CD4-positive, alpha-beta T cell treated with Interleukin-12 subunit alpha and Interleukin-12 subunit beta, for 1 hour (primary cell): ENCODE results near the gene PTCD2.

Experiments used
- DNase-seq: peaks from one replicate; pipeline ENCODE4 v3.0.0-alpha.2; 2020

The PTCD2 gene, protein sequence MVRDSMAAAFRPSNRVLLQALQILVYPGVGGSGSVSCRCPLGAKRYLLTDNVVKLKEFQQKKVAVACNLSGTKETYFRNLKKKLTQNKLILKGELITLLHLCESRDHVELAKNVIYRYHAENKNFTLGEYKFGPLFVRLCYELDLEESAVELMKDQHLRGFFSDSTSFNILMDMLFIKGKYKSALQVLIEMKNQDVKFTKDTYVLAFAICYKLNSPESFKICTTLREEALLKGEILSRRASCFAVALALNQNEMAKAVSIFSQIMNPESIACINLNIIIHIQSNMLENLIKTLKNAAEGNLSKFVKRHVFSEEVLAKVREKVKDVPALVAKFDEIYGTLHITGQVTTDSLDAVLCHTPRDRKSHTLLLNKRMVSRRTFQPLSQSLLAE

DNA sequence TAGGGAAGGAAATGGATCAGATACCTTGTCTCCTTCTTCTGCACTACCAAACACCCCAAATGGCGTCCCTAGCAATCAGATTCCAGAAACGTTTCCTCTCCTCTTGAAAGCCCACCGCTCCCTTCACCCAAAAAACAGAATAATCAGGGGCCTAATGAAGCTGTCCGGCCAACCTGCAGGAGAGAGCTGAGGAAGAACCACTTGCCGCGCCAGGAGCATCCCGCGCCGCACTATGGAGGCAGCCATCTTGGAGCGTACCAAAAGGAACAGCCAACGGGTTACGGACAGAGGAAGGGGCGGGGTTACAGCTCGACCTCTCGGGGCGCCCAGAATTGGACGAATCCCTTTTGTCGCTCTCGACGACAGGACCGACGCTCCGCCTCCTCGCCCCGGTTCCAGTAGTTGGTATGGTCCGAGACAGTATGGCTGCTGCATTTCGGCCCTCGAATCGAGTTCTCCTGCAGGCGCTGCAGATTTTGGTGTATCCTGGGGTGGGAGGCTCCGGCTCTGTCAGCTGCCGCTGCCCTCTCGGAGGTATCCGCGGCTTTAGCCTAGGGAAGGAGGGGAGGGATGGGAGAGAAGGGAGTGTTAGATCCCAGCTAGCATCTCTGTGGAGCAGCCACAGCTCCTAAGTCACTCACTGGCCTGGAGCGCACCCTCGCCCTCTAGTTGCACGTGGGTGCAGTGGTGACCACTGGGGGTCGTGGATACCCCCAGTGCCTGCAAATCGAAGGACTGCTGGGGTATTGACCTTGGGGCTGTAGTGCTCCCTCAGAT, at the start of gene PTCD2, which contains the start of gene MRPS27:
Gene PTCD2, plus strand, starts transcription at position 398 of the 777 bp plus-strand sequence. Its CDS starts 10 bp downstream, at position 408.
Gene MRPS27, minus strand, starts transcription at position 265 of the 777 bp plus-strand sequence. Its CDS starts 19 bp downstream, at position 246.
- DNase-seq: peak; percentile 96

DNA sequence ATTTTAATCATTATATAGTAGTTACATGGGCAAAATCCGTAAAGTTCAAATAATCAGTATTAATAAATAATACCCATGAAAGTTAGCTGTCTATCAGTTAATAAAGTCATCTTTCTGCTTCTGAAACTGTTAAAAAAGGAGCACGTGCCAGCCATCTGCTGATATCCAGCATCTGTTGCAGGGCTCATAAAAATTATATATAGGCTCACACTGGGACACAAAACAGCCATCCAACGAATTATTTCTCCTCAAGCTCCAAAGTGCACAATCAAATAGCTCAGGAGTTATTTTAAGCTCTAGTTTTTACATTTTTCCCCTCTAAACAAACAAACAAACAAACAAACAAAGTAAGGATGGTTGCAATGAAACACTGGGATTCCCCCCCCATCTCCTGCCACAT, 48.5 kb upstream of the PTCD2 start:
- DNase-seq: no peak

DNA sequence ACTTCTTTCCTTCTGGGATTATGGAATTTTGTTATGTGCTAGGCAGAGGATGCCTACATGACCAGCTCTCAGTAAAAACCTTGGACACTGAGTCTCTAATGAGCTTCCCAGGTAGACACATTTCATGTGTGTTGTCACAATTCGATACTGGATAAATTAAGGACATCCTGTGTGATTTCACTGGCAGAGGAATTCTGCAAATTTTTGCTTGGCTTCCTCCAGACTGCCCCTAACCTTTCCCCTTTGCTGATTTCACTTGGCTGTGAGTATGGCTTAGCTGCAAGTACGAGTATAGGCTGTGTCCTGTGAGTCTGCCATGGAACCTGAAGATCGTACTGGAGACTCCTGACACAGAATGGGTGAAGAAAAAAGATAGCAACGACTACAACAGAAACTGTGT, 47.8 kb upstream of the PTCD2 start:
- DNase-seq: no peak

DNA sequence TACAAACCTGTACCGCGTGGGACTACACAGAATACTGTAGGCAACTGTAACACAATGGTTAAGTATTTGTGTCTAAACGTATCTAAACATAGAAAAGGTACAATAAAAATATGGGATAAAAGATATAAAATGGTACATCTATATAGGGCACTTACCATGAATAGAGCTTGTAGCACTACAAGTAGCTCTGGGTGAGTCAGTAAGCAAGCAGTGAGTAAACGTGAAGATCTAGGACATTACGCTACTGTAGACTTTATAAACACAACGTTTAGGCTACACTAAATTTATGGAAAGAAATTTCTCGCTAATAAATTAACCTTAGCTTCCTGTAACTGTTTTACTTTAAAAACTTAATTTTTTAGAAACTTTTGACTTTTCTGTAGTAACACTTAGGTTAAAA, 46.6 kb upstream of the PTCD2 start:
- no peak for DNase-seq

DNA sequence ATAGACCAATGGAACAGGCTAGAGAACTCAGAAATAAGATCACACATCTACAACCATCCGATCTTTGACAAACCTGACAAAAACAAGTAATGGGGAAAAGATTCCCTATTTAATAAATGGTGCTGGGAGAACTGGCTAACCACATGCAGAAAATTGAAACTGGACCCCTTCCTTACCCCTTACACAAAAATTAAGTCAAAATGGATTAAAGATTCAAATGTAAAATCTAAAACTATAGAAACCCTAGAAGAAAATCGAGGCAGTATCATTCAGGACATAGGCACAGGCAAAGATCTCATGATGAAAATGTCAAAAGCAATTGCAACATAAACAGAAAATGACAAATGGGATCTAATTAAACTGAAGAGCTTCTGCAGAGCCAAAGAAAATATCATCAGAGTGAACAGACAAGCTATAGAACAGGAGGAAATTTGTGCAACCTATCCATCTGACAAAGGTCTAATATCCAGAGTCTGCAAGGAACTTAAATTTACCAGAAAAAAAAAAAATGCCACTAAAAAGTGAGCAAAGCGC, 43.9 kb upstream of the PTCD2 start:
- DNase-seq: no peak

DNA sequence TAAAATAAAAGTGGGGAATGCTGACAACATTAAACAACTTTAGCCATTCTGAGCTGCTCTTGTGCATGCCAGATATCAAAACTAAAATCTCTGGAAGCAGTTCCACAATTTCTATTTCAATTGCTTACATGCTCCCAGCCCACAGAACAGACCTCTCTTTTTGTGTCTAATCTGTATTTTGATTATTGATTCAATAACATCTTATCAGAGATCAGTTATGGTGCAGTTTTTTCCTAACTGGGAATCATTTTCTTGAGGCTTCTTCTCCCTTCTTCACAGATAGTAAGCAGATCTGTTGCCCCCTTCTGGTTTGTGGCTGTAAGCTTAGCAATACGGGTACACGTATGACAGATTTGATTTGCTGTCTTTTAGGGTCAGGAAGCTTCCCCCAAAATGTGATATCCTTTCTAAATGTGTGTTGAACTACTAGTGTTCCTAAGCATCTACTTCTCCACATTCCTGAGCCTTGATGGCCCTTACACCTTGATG, 39.5 kb upstream of the PTCD2 start:
- DNase-seq: peak; percentile 7

DNA sequence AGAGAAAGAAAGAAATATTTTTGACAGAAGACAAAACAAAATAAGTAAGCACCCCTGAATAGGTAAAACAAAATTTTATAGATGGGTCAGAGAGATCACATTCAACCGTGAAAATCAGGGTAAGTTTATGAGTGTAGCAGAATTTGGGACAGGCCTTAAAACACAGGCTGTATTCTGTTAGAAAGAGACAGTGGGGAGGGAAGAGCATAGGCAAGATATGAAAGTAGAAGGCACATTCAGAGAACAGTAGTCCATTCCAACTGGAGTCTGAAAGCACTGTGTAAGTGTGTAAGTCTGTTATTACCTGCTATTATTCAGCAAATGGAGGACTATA, 38.8 kb upstream of the PTCD2 start:
- no peak for DNase-seq

DNA sequence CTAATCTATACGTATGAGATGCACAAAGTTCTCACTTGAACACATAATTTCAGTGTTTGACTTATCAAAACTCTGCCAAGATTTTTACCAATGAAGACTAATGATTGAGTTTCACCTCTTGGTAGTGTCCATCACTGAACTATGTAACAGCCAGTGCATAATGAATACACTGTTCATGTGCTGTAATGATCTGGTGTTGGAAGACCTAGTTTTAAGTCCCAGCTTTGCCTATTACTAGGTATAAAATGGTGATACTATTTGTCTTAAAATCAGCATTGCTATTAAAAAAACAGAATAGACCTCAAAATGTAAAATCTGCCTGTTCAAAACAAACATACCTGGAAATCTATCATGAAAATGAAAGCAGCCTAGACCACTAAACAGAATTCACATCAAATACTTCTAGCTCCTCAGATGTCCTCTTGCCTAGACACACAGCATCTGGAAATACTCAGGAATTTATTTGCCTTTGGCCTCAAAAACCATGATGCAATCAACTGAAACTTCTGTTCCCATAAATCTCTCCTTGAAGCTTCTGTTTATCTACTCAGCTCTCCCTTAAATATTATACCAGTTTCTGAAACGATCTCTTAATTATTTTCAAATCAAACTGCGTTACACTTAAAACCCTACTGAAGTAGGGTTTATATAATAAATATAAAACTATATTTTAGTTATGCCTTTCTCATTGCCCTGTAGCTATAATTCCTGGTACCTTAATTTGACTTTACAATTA, 38.2 kb upstream of the PTCD2 start:
- no peak for DNase-seq

DNA sequence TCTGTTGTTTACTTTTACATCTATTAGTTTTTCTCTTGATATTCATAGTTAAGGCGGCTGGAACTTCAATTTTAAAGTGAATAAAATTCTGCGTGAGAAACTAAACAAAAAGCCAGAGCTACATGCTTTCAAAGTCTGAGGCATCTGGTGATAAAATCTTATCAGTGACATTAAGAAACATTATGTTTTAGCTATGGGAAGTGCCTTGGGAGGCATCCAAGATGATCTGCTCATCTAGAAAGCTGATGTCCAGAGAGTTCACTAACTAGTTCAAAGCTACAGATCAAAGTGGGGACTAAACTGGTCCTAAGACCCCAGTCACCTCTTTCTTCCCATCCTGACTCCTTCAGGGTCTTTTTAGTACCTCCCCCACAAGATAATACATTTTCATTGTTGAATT, 37.3 kb upstream of the PTCD2 start:
- no peak for DNase-seq

DNA sequence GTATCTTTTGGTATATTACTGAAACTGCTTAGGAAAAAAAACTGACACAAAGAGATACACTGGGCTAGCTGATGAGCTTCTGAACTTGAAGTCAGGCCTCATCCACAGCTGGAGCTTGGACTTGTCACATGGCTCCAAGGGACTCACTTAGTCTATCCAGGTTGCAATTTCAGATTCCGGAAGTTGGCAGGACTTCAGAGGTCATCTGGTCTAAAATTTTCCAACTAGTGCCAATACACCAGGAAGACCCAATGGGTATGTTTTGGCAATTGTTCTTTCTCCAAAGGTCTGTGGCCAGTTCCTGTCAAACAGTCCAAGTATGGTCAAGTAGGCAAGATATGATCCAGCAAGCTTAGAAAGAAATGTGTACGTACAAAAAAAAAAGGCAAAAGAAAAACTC, 36.8 kb upstream of the PTCD2 start:
- DNase-seq: no peak

DNA sequence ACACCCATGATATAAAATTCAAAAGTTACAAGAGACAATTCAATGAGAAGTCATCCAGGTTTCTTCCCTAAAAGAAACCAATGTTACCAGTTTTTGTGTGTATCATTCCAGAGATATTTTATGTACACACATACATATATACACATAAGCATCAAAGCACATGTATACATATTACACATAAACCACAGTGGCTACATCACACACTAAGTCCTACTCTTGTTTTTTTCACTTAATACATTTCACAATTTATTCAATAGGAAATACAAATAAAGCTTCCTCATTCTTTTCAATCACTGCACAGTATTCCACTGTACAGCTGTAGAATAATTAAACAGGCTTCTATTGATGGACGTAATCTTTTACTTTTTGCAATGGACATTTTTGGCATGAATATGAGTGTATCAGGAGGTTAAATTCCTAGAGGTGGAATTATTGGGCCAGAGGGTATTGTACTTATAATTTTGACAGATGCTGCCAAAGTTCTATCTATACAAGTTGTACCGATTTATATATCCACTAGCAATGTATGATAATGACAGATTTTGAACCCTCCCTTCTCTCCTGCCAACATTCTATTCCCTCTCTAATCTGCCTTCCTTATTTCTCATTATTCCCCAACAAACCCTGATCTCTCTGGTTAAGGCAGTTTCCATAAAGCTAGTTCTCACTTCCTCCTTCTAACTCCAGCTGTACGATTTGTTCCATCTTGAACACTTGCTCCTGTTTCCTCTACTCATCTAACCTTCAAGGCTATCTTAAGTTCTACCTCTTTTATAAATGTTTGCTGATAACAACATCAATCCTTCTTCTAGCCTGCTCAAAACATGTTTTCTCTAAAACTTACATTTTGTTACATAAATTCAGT, 35.4 kb upstream of the PTCD2 start:
- DNase-seq: no peak

DNA sequence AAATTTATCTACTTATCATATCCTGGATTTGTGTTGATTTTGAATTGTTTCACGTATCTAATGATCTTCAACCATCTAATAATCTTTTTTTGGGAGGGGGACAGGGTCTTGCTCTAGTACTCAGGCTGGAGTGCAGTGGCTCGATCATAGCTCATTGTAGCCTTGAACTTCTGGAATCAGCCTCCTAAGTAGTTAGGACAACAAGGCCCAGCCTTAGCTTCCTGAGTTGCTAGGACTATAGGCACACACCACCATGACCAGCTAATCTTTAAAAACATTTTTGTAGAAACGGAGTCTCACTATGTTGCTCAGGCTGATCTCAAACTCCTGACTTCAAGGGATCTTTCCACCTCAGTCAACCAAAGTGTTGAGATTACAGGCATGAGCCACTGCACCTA, 34.8 kb upstream of the PTCD2 start:
- no peak for DNase-seq

DNA sequence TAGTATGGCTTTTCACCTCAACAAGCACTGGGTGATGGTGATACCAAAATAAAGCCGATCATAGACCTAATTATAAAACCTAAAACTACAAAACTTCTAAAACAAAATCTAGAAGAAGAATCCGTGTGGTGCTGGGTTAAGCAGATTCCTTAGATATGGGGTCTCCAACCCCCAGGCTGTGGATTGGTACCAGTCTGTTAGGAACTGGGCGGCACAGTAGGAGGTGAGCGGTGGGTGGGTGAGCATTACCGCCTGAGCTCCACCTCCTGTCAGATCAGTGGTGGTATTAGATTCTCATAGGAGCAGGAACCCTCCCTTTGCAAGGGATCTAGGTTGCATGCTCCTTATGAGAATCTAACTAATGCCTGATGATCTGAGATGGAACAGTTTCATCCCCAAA, 33.4 kb upstream of the PTCD2 start:
- no peak for DNase-seq

DNA sequence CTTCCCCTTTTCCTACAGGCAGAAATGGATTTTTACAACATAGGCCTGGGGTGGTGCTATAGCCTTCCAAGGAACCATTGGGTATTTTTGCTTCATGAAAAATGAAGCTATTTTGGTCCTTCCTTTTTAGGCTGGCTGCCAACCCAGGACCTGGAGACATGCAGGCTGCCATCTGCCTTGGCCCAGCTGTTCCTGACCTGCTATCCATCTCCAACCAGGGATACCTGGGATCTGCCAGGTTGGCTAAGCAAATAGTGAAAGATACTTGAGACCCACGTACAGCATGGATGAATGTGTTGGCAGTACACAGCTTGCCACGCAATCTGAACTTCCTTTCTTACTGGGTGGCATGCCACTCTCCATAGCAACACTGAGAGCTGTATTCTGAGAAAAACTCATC, 31.2 kb upstream of the PTCD2 start:
- no peak for DNase-seq

DNA sequence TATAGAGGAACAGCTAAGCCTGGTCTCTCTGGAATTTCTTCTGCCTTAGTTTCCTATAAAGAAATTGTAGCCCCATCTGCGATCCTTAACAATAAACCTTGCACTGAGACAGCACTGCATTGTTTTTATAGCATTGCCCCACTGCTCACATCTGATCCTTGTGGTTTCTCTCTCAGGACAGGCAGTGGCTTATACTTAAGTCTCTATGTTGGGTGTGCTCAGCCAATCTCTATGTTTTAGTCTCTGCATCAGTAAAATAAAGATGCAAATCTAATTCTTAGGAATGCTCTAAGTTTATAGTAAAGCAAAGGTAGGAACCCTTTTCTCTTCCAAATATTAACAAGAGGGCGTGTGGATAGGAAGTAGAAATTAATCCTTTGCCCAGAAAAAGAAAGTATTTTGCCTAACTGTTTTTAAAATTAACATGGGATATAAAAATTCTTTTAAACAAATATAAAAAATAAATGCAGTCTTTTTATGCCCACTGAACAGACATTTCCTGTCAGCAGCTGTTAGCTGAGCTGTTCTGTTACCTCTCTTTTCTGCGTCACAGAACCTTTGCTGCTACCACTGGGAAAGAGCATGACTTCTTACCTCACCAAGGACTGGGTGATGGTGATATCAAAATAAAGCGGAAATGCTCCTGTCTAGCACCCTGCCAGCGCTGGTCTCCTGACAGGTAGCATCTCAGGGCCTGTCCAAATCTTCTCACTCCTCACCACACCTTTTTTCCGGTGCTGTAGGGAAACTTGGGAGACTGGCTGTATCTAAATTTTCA, 29.6 kb upstream of the PTCD2 start:
- no peak for DNase-seq

DNA sequence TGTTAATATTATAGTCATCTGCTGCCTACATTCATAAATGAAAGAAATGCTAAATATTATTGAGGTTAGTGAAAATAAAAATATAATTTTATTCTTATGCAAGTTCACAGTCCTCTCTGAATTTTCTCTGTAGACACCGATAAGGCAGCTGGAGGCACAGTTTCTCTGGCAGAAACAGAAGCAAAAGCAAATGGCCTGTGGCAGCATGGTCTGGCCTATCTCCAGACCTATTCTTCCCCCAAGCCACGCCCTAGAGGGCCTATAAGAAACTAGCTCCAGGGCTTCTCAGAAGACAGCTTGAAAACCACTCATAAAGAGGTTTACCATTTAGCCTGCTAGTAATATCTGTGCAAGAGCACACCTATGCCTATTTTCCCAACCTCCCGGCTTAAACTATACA, 28.6 kb upstream of the PTCD2 start:
- no peak for DNase-seq

DNA sequence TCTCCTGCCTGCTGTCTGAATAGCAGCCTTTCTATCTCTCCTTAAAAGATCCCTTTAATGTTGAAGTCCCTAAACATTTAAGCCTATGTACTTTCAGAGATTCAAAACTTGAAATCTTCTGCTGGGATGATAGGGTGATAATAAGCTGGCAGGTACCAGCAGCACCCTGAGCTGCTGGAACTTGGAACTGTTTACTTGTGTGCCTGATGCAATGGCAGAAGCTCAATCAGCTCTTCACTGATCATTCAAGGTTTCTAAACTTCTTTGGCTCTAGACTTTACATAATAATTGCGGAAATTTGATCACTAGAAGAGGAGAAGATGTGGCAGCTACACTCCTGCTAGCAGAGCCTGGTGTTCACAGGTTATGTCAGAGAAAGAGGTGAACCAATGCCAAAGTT, 27.8 kb upstream of the PTCD2 start:
- DNase-seq: no peak

DNA sequence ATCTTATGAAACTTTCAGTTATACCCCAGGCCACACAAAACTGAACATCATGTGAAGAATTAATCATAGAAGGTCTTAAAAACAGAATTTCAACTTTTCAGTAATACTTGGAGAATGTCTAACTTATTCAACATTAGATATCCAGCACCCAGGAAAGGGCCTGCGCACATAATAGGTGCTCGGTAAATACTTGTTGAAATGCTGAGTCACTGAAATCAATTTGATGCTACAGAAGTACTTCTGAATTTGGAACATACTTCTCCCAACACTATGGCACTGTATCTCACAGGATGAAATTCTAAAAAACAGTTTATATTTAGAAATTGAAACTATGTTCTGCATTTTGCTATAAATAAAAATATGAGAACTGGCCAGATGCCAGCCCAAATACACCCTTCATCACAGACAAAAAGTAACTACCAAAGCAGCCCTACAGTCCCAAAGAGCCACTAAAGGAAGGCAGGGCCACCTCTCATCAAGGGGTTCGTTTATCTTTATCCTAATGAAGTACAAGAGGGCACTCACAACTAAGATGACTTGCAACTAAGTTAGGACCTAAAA, 26.6 kb upstream of the PTCD2 start:
- DNase-seq: no peak

DNA sequence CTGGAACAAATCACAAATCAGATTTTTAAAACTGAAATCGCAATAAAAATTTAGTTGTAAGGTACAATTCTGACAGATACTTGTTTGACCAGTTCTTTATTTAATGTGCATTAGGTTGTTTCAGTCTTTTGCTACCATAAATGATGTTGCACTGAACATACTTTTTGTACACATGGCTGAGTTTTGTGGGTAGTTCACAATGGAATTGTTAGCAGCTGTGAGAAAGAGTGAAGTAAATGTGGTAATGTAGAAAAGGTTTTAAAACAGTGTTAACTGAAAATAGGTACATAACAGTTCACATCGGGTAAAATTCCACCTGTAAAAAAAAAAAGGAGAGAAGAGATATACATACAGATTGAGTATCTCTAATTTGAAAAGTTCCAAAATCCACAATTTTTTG, 25.7 kb upstream of the PTCD2 start:
- no peak for DNase-seq

DNA sequence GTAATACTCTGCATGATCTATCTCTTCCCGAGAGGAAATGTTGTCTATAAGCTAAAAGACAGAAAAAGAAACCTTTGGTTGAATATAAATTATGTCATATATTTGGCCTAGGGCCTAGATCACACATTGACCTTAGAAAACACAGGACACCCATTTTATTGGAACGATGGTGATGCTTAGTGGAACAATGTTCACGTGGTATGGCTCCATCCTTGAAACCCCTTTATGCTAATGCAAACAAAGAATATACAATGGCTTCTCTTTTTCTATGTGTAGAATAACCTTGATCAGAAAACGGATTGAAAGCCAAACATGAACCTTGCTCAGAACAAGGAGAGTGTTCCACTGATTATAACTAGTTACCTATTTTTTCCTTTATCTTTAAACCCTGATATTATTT, 24.6 kb upstream of the PTCD2 start:
- no peak for DNase-seq

DNA sequence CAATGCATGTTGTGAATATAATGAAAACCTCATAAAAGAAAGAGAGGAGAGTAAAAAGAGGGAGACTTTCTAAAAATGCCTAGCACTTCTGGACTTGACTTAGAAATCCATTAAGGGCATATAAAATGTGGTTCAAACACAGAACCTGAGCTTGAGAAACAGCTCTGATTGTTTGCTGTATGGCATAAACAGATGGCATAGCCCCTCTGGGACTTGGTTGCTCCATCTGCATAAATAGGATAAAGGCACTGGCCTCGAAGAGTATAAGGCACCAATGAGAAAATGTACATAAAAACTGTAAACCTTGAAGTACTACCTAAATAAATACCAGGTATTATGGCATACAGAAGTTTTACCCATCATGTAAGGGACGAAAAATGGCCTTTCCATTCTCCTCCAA, 23.9 kb upstream of the PTCD2 start:
- no peak for DNase-seq
